Effector memory CD8-positive, alpha-beta T cell (primary cell): Measurements from ENCODE around the gene HEXA.
"Not testable (repeated sequence)": the region's sequence is repeated elsewhere in the genome, so short reads cannot be mapped to it uniquely, and the experiment has no call there.

Source experiments
- ATAC-seq: fragments of 150-1000 bp; cut with Tn5 transposase; replicated peaks from 2 replicates; pipeline ENCODE4 v1.10.0; 2021; ENCODE audit warnings: mild to moderate bottlenecking, moderate library complexity
- DNase-seq, 3 experiments: peaks; one replicate each; pipeline ENCODE4 v3.0.0; 2021
- H3K27ac Mint-ChIP-seq, 2 donors: one replicate each; pipeline ENCODE4 v1.8.0; 2022; ENCODE audit warnings: mild to moderate bottlenecking in 2 of 2, mixed read lengths in 2 of 2, moderate library complexity in 2 of 2
- H3K27me3 Mint-ChIP-seq, 2 donors: one replicate each; pipeline ENCODE4 v1.8.0; 2022; ENCODE audit warnings: mixed read lengths in 2 of 2
- H3K36me3 Mint-ChIP-seq: one replicate; pipeline ENCODE4 v1.8.0; 2022; ENCODE audit warnings: mild to moderate bottlenecking, moderate library complexity, mixed read lengths; ENCODE audit not compliant: insufficient read depth
- H3K4me1 Mint-ChIP-seq, 2 donors: one replicate each; pipeline ENCODE4 v1.8.0; 2022; ENCODE audit warnings: low read depth in 2 of 2, mixed read lengths in 2 of 2
- H3K4me3 Mint-ChIP-seq, 2 donors: one replicate each; pipeline ENCODE4 v1.8.0; 2022; ENCODE audit warnings: mild to moderate bottlenecking in 2 of 2, mixed read lengths in 2 of 2, moderate library complexity in 2 of 2
- H3K9me3 Mint-ChIP-seq, 2 donors: one replicate each; pipeline ENCODE4 v1.8.0; 2022; ENCODE audit warnings: mixed read lengths in 2 of 2
- total RNA-seq, 9 experiments: gene quantifications; one replicate each; lab custom pipeline; 2026; lab: John Stamatoyannopoulos, UW

HEXA gene
- 34.9 to 83.9 (median 49.7) reads per million in 9 experiments for total RNA-seq

DNA sequence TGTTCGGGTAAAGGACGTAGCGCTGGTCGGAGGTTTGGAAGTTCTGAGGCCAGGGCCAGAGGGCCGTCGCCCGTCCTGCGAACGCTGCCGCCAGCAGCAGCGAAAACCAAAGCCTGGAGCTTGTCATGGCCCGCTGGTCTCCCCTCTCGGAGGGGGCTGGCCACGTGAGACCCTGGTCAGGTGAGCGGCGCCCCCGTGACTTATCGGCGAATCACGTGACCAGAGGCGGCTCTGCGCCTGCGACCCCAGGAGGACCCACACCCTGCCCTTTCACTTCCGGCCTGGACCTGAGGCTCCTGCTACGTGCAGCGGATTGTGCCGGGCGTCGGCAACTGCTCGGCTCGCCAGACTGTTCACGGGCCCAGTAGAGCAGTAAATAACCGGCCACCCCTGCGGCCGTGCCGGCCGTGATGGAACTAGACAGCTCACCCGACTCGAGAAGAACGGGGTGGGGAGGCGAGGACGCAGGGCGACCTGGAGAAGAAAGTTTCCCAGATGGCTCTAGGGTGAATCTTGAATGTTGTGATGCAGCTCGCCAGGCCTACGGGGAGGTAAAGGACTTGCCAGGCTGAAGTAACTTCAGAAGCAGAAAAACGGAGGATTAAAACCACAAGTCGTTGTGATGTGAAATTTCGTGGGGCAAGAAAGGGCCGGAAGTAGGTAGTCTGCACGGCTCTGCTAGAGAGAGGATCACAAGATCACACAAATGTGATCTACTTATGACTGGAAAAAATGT is at the start of gene HEXA:
Gene HEXA (minus strand): TSS at position 169 of the 736 bp plus-strand sequence. CDS start 42 bp downstream, at position 127.
- DNase-seq = peak; percentile 98 to 99 (median 99)
- peak within 1 kb of the TSS; percentile 97 to 99 for H3K27ac Mint-ChIP-seq
- H3K4me1 Mint-ChIP-seq = peaks cover 38 to 55% of the 10 kb centered on the region in 2 donors
- peak; percentile 88 for ATAC-seq
- peak within 1 kb of the TSS; percentile 97 to 99 for H3K4me3 Mint-ChIP-seq
- peaks cover 27% of the 10 kb centered on the region for H3K36me3 Mint-ChIP-seq
- no peaks in the 10 kb centered on the region for H3K27me3 Mint-ChIP-seq
- H3K9me3 Mint-ChIP-seq = no peaks in the 10 kb centered on the region

DNA sequence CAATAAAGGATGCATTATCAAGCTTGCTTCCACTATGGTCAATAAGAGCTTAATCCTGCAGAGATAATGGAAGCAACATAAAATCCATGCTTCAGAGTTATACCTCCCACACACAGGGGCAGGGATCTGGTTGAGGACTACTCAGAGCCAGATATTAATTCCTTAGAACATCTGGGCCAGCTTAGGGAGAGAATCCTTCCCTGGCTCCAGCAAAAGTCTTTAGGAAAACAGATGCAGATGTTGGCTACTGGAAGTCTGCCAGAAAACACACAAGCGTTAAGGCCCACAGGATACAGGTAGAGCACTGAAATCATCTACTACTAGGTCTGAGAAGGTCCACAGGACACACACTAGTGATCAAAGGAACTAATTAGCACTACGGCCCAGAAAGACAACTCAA is 47.4 kb upstream of the HEXA start:
- H3K27ac Mint-ChIP-seq = no peak overlapping the region
- H3K4me3 Mint-ChIP-seq = no peak overlapping the region
- DNase-seq (no peak), ATAC-seq (no peak)
- peaks cover 0 to 6% of the 10 kb centered on the region in 2 donors for H3K9me3 Mint-ChIP-seq
- no peaks in the 10 kb centered on the region for H3K36me3 Mint-ChIP-seq
- no peaks in the 10 kb centered on the region for H3K4me1 Mint-ChIP-seq
- H3K27me3 Mint-ChIP-seq = no peaks in the 10 kb centered on the region

- H3K4me3 Mint-ChIP-seq = no peak overlapping the region
Measured at GRCh38 chr15:72421484-72421883, 45.7 kb upstream of the HEXA start.

DNA sequence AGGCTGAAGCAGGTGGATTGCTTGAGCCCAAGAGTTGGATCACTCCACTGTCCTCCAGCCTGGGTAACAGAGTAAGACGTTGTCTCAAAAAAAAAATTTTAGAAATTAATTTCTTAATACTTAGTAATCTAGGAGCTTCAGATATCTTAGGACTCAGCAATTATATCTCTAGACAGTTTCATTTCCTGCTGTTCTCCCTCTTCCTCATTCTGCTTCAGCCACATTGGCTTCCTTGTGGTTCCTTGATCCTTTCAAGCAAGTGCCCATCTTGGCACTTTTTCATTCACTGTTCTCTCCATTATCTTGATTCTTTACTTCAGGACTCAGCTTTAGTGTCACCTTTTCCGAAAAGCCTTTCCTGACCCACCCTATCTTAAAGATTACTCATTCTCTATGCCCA is 44.8 kb upstream of the HEXA start:
- H3K4me1 Mint-ChIP-seq = no peaks in the 10 kb centered on the region
- no peaks in the 10 kb centered on the region for H3K36me3 Mint-ChIP-seq
- H3K4me3 Mint-ChIP-seq = no peak overlapping the region
- H3K27ac Mint-ChIP-seq = no peak overlapping the region
- peaks cover 0 to 2% of the 10 kb centered on the region in 2 donors for H3K9me3 Mint-ChIP-seq
- no peaks in the 10 kb centered on the region for H3K27me3 Mint-ChIP-seq
- ATAC-seq = no peak
- no peak for DNase-seq

More at GRCh38 chr15:72421484-72421883, 45.7 kb upstream of the HEXA start:
- Mint-ChIP-seq H3K9me3 (peaks cover 0 to 3% of the 10 kb centered on the region in 2 donors), H3K27me3 (no peaks in the 10 kb centered on the region), H3K4me1 (no peaks in the 10 kb centered on the region), H3K27ac (no peak overlapping the region), H3K36me3 (no peaks in the 10 kb centered on the region)
- no peak for DNase-seq
- no peak for ATAC-seq

DNA sequence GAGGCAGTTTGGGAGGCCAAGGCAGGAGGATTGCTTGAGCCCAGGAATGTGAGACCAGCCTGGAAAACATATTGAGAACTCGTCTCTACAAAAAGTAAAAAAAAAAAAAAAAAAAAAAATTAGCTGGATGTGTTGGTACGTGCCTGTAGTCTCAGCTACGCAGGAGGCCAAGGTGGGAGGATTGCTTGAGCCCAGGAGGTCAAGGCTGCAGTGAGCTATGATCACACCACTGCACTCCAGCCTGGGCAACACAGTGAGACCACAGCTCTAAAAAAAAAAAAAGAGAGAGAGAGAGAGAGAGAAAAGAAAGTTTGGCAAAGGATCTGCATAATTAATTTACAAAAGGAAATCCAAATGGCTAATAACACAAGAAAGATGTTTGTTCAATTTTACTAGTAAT is 44.0 kb upstream of the HEXA start:
- not testable (repeated sequence) for H3K4me3 Mint-ChIP-seq, DNase-seq, H3K4me1 Mint-ChIP-seq, H3K27ac Mint-ChIP-seq, ATAC-seq, H3K9me3 Mint-ChIP-seq, H3K27me3 Mint-ChIP-seq, H3K36me3 Mint-ChIP-seq

GRCh38 chr15:72415304-72415703 is 39.5 kb upstream of the HEXA start:
- Mint-ChIP-seq H3K4me3 (no peak overlapping the region), H3K4me1 (no peaks in the 10 kb centered on the region), H3K27me3 (peaks cover 12 to 21% of the 10 kb centered on the region in 2 donors), H3K27ac (no peak overlapping the region), H3K9me3 (no peaks in the 10 kb centered on the region), H3K36me3 (no peaks in the 10 kb centered on the region)
- DNase-seq (no peak), ATAC-seq (no peak)

- H3K9me3 Mint-ChIP-seq, H3K4me1 Mint-ChIP-seq, ATAC-seq, H3K36me3 Mint-ChIP-seq, H3K27ac Mint-ChIP-seq, H3K4me3 Mint-ChIP-seq, DNase-seq: not testable (repeated sequence)
- peaks cover 29 to 34% of the 10 kb centered on the region in 2 donors for H3K27me3 Mint-ChIP-seq
Measured at GRCh38 chr15:72413337-72413736, 37.5 kb upstream of the HEXA start.

- Mint-ChIP-seq H3K4me1 (no peaks in the 10 kb centered on the region), H3K27ac (no peak overlapping the region), H3K4me3 (no peak overlapping the region), H3K9me3 (no peaks in the 10 kb centered on the region), H3K27me3 (peaks cover 45 to 52% of the 10 kb centered on the region in 2 donors), H3K36me3 (no peaks in the 10 kb centered on the region)
- DNase-seq = no peak
- no peak for ATAC-seq
Measured at GRCh38 chr15:72411544-72411943, 35.7 kb upstream of the HEXA start.

DNA sequence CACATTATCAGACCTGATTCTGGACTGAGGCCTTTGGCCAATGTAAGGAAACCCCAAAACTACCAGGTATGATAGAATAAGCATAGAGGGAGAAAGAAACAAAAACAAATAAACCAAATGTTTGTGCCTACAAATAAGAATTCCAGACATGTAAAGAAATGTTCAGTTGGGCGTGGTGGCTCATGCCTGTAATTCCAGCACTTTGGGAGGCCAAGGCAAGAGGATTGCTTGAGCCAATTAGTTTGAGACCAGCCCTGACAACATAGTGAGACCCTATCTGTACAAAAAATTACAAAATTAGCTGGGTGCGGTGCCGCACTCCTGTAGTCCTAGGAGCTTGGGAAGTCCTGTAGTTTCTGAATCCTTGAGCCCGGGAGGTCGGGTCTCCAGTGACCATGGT is 35.3 kb upstream of the HEXA start:
- Mint-ChIP-seq H3K27ac (no peak overlapping the region), H3K4me1 (no peaks in the 10 kb centered on the region), H3K27me3 (peaks cover 49 to 56% of the 10 kb centered on the region in 2 donors), H3K9me3 (no peaks in the 10 kb centered on the region), H3K36me3 (no peaks in the 10 kb centered on the region), H3K4me3 (no peak overlapping the region)
- DNase-seq (no peak), ATAC-seq (no peak)

DNA sequence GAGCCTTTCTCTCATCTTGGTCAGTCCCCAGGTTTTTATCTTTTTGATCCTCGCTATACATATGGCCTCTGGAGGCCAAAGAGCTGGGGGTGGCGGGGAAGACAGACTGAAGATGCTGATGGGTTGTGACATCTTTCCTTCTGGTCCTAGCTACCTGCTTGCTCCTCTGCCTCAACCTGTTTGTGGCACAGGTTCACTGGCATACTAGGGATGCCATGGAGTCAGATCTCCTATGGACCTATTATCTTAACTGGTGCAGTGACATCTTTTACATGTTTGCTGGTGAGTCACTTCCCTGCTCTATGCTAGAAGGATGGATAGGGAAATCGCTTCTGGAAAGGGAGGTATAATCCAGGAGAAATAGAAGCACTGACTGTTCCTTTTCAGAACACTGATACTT is 31.1 kb upstream of the HEXA start:
- H3K27me3 Mint-ChIP-seq = peaks cover 84 to 87% of the 10 kb centered on the region in 2 donors
- no peaks in the 10 kb centered on the region for H3K9me3 Mint-ChIP-seq
- H3K4me1 Mint-ChIP-seq = no peaks in the 10 kb centered on the region
- no peak overlapping the region for H3K27ac Mint-ChIP-seq
- H3K4me3 Mint-ChIP-seq = no peak overlapping the region
- H3K36me3 Mint-ChIP-seq = no peaks in the 10 kb centered on the region
- ATAC-seq (no peak), DNase-seq (no peak)

DNA sequence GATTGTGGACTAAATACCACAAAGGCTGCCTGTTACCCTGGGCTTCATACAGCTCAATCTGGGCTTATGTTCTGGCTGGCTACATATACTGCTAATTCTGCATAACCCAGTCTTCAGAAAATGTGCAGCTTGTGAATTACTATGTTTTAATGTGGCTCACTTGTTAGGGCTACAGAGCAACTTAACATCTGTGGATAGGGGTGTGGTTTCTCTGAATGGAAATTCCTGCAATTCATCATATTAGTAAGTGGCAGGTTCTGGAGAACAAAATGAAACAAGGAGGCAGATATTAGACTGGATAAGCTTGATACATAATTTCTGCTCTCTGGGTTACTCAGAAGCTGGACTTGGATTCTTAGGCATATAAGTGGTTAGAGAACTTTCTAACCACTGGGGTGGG is 29.0 kb upstream of the HEXA start:
- DNase-seq = no peak
- ATAC-seq = no peak
- Mint-ChIP-seq H3K36me3 (no peaks in the 10 kb centered on the region), H3K4me1 (no peaks in the 10 kb centered on the region), H3K4me3 (no peak overlapping the region), H3K27ac (no peak overlapping the region), H3K9me3 (no peaks in the 10 kb centered on the region), H3K27me3 (peaks cover 71 to 72% of the 10 kb centered on the region in 2 donors)

GRCh38 chr15:72404356-72404755 is 28.5 kb upstream of the HEXA start:
- H3K4me3 Mint-ChIP-seq = no peak overlapping the region
- peaks cover 66 to 67% of the 10 kb centered on the region in 2 donors for H3K27me3 Mint-ChIP-seq
- H3K4me1 Mint-ChIP-seq = no peaks in the 10 kb centered on the region
- no peak for ATAC-seq
- DNase-seq = no peak
- H3K36me3 Mint-ChIP-seq = no peaks in the 10 kb centered on the region
- H3K27ac Mint-ChIP-seq = no peak overlapping the region
- no peaks in the 10 kb centered on the region for H3K9me3 Mint-ChIP-seq

GRCh38 chr15:72402726-72403125 is 26.9 kb upstream of the HEXA start:
- Mint-ChIP-seq H3K27me3 (peaks cover 65 to 66% of the 10 kb centered on the region in 2 donors), H3K4me1 (no peaks in the 10 kb centered on the region)
- no peak for ATAC-seq

DNA sequence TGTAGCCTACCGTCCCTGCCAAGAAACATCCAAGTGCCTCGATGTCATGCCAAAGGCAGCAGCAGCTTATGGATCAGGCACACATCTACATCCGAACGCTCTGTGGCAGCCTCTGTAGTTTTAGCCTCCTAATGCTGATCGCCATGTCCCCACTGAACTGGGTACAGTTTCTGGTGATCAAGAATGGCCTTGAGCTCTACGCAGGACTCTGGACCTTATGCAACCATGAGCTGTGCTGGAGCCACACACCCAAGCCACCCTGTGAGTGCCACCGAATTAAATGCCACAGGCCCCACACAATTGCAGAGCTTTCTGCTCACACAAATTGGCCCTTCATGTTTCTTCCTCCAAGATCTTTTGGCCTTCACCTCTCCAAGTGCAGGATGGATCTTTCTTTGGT is 22.8 kb upstream of the HEXA start:
- DNase-seq (no peak), ATAC-seq (no peak)
- H3K27me3 Mint-ChIP-seq = peaks cover 44 to 48% of the 10 kb centered on the region in 2 donors
- H3K36me3 Mint-ChIP-seq = no peaks in the 10 kb centered on the region
- H3K9me3 Mint-ChIP-seq = no peaks in the 10 kb centered on the region
- no peaks in the 10 kb centered on the region for H3K4me1 Mint-ChIP-seq
- no peak overlapping the region for H3K4me3 Mint-ChIP-seq
- no peak overlapping the region for H3K27ac Mint-ChIP-seq

More at GRCh38 chr15:72402726-72403125, 26.9 kb upstream of the HEXA start:
- H3K9me3 Mint-ChIP-seq = no peaks in the 10 kb centered on the region
- no peak overlapping the region for H3K27ac Mint-ChIP-seq
- no peaks in the 10 kb centered on the region for H3K36me3 Mint-ChIP-seq
- DNase-seq = no peak
- H3K4me3 Mint-ChIP-seq = no peak overlapping the region
